HG03139 (cell line): Measurements from ENCODE around the gene SLC38A4.

Source experiments
- ATAC-seq: cut with Tn5 transposase; IDR thresholded peaks from one replicate; pipeline ENCODE4 v1.9.1; 2021; ENCODE audit not compliant: unreplicated experiment

SLC38A4 gene

GRCh38 chr12:46717159-46717558 lies 108.6 kb downstream of the SLC38A4 start:
- no peak for ATAC-seq
